ENCODE data around the gene KIRREL3. TPM values are rescaled to one million over a fixed set of nuclear protein-coding genes. Genes with fewer than 3 reads are reported as not detected.

The KIRREL3 gene
- total RNA-seq, 1 donor from 2014 or later, result under 0.01 TPM

DNA sequence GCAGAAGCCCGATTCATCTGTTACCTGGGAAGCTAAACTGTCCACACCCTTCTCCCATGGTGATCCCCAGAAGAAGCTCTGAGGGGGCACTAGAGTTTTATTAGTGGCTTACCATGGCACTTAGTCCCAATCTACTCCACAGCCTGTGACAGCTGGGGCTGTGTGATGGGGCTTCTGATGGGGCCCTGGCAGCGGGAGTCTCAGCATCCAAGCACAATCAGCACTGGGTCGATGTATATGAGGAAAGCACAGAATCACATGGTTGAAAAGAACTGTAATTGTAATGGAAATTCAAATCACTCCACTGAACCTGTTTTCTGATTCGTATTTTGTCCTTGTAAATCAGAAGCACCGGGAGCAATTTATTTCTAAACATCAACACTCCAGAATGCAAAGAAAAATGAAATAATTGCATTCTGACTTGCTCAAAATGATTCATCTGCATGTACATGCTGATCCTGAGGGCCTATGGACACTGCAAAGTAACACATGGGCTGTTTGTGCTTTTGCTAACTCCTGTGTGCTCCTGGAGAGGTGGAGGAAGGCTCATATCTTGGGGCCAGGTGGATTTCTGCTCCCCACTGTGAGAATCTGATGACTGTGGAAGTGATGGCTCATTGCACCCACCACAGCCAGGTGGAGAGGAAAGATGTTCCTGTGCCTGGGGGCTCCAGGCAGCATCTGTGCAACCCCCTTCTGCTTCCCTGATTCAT is 203.0 kb downstream of the KIRREL3 start:
- Histone ChIP-seq H3K9ac (ENCODE audit: low read depth in 1 of 3, low read length in 3 of 3) (no peak overlapping the region), H3K27ac (ENCODE audit: low read depth, low read length) (no peak overlapping the region), H3K9me3 (ENCODE audit: control insufficient read depth in 3 of 3, low read length in 3 of 3) (no peaks in the 10 kb centered on the region), H3K4me3 (ENCODE audit: low read length in 3 of 3) (no peak overlapping the region), H3K27me3 (ENCODE audit: control insufficient read depth in 3 of 3, insufficient read depth in 3 of 3, low read length in 3 of 3) (peaks cover 0 to 3% (median 0%) of the 10 kb centered on the region in 3 donors), H3K36me3 (ENCODE audit: control insufficient read depth in 3 of 3, insufficient read depth in 3 of 3, low read length in 3 of 3) (no peaks in the 10 kb centered on the region), H3K4me1 (ENCODE audit: control insufficient read depth in 3 of 3, insufficient read depth in 3 of 3, low read length in 3 of 3) (no peaks in the 10 kb centered on the region)

DNA sequence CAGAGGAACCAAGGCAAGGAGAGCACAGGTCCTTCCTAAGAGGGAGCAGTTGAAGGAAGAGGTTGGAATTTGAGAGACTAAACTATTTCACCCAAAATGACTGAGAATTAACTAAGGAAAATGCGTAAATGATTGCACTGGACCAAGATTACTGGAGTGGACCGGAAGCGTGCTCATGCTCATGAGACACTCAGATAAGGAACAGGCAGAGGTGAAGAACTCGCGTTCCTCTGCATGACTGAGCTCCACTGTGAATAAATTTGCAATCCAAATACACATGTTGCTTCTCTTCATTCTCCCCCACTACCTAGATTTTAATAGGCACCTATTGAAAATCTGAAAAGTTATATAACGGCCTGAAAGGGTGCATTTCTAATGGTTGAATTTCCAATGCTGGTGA is 207.0 kb downstream of the KIRREL3 start:
- Histone ChIP-seq H3K4me3 (ENCODE audit: low read length in 3 of 3) (no peak overlapping the region), H3K9ac (ENCODE audit: low read depth in 1 of 3, low read length in 3 of 3) (no peak overlapping the region), H3K27me3 (ENCODE audit: control insufficient read depth in 3 of 3, insufficient read depth in 3 of 3, low read length in 3 of 3) (peaks cover 0 to 15% (median 8%) of the 10 kb centered on the region in 3 donors), H3K36me3 (ENCODE audit: control insufficient read depth in 3 of 3, insufficient read depth in 3 of 3, low read length in 3 of 3) (no peaks in the 10 kb centered on the region), H3K9me3 (ENCODE audit: control insufficient read depth in 3 of 3, low read length in 3 of 3) (no peaks in the 10 kb centered on the region), H3K27ac (ENCODE audit: low read depth, low read length) (no peak overlapping the region), H3K4me1 (ENCODE audit: control insufficient read depth in 3 of 3, insufficient read depth in 3 of 3, low read length in 3 of 3) (no peaks in the 10 kb centered on the region)

DNA sequence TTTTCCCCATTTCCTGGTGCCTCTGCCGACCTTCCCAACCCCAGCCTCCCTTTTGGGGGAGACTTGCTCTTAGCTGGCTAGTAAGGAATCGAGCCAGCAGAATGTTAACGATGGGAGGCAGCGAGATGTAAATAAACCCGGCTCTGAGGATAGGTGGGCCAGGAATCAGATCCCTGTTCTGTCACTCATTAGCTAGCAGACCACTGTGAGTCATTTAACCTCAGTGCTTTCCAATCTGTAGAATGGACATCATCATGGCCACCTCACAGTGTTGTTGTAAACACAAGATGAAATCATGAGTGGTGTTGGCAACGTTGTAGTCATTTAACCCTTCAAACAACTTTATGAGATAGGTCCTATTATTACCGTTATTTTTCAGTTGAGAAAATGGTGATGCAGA is 208.6 kb downstream of the KIRREL3 start:
- no peak overlapping the region for H3K4me3 ChIP-seq (ENCODE audit: low read length in 3 of 3)
- H3K9me3 ChIP-seq (ENCODE audit: control insufficient read depth in 3 of 3, low read length in 3 of 3), result no peaks in the 10 kb centered on the region
- H3K36me3 ChIP-seq (ENCODE audit: control insufficient read depth in 3 of 3, insufficient read depth in 3 of 3, low read length in 3 of 3), result no peaks in the 10 kb centered on the region
- no peaks in the 10 kb centered on the region for H3K4me1 ChIP-seq (ENCODE audit: control insufficient read depth in 3 of 3, insufficient read depth in 3 of 3, low read length in 3 of 3)
- H3K27me3 ChIP-seq (ENCODE audit: control insufficient read depth in 3 of 3, insufficient read depth in 3 of 3, low read length in 3 of 3), result peaks cover 0 to 19% (median 8%) of the 10 kb centered on the region in 3 donors
- H3K27ac ChIP-seq (ENCODE audit: low read depth, low read length), result no peak overlapping the region
- H3K9ac ChIP-seq (ENCODE audit: low read depth in 1 of 3, low read length in 3 of 3), result no peak overlapping the region

DNA sequence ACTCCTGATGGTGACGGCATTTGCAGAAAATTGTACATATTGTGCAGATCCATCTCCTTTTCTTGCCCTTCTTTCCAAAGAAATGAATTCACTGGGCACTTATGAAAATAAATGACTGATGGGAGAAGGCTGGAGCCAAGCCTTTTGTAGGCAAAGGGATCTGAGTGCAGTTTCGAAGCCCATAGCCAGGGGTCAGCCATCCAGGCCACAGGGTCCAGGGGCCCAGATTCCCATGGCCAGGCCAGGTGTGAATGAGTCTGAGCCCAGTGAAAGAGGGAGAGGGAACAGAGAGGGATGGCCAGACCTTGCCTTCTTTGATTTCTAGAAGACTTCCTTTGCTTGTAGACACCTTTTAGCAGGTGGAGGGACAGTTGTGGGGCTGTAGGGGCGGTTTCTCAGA is 209.1 kb downstream of the KIRREL3 start:
- H3K4me1 ChIP-seq (ENCODE audit: control insufficient read depth in 3 of 3, insufficient read depth in 3 of 3, low read length in 3 of 3), result no peaks in the 10 kb centered on the region
- H3K27ac ChIP-seq (ENCODE audit: low read depth, low read length), result no peak overlapping the region
- peaks cover 0 to 22% (median 8%) of the 10 kb centered on the region in 3 donors for H3K27me3 ChIP-seq (ENCODE audit: control insufficient read depth in 3 of 3, insufficient read depth in 3 of 3, low read length in 3 of 3)
- H3K9ac ChIP-seq (ENCODE audit: low read depth in 1 of 3, low read length in 3 of 3), result no peak overlapping the region
- no peak overlapping the region for H3K4me3 ChIP-seq (ENCODE audit: low read length in 3 of 3)
- no peaks in the 10 kb centered on the region for H3K9me3 ChIP-seq (ENCODE audit: control insufficient read depth in 3 of 3, low read length in 3 of 3)
- H3K36me3 ChIP-seq (ENCODE audit: control insufficient read depth in 3 of 3, insufficient read depth in 3 of 3, low read length in 3 of 3), result no peaks in the 10 kb centered on the region

DNA sequence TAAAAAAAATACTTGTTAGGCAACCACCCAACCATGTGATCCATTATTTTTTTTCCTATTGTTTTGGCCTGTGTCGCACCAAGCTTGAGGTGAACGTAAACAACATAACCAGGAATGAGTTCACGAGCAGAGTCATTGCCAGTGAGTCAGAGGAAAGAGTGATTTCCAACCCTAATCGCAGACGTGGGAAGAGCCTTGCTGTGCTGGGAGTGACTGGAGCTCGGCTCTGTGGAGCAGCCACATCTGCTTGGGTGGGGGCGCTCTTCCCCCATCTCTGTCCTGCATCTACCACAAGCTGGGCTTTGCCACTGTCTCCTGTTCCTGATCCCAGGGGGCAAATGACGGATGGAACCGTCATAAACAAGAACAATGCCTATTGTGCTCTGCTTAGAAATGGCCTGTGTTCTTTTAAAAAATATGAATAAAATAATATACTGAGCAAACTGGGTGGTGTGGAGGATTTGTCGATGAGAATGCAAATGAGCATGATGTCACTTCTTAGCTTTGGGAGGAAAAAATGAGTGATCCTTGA is 210.0 kb downstream of the KIRREL3 start:
- Histone ChIP-seq H3K27me3 (ENCODE audit: control insufficient read depth in 3 of 3, insufficient read depth in 3 of 3, low read length in 3 of 3) (peaks cover 0 to 22% (median 8%) of the 10 kb centered on the region in 3 donors), H3K4me1 (ENCODE audit: control insufficient read depth in 3 of 3, insufficient read depth in 3 of 3, low read length in 3 of 3) (no peaks in the 10 kb centered on the region), H3K9ac (ENCODE audit: low read depth in 1 of 3, low read length in 3 of 3) (no peak overlapping the region), H3K4me3 (ENCODE audit: low read length in 3 of 3) (no peak overlapping the region), H3K9me3 (ENCODE audit: control insufficient read depth in 3 of 3, low read length in 3 of 3) (no peaks in the 10 kb centered on the region), H3K27ac (ENCODE audit: low read depth, low read length) (no peak overlapping the region), H3K36me3 (ENCODE audit: control insufficient read depth in 3 of 3, insufficient read depth in 3 of 3, low read length in 3 of 3) (no peaks in the 10 kb centered on the region)

DNA sequence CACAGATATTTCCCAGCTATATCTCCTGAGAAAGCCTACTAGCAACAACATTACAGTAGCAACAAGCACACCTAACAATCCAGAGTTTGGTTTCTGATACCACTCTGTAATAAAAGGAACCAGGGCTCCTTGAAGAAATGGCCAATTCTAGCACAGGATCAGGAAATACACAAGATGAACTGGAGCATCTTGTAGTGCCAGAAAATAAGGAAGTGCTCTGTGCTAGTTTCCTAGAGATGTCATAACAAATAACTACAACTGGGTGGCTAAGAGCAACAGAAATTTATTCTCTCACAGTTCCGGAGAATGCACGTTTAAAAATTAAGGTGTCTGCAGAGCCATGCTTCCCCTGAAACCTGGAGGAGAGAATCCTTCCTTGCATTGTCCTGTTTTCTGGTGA is 217.8 kb downstream of the KIRREL3 start:
- H3K9ac ChIP-seq (ENCODE audit: low read depth in 1 of 3, low read length in 3 of 3), result no peak overlapping the region
- H3K9me3 ChIP-seq (ENCODE audit: control insufficient read depth in 3 of 3, low read length in 3 of 3), result no peaks in the 10 kb centered on the region
- no peaks in the 10 kb centered on the region for H3K36me3 ChIP-seq (ENCODE audit: control insufficient read depth in 3 of 3, insufficient read depth in 3 of 3, low read length in 3 of 3)
- H3K27ac ChIP-seq (ENCODE audit: low read depth, low read length), result no peak overlapping the region
- peaks cover 5 to 11% (median 5%) of the 10 kb centered on the region in 3 donors for H3K27me3 ChIP-seq (ENCODE audit: control insufficient read depth in 3 of 3, insufficient read depth in 3 of 3, low read length in 3 of 3)
- H3K4me1 ChIP-seq (ENCODE audit: control insufficient read depth in 3 of 3, insufficient read depth in 3 of 3, low read length in 3 of 3), result no peaks in the 10 kb centered on the region
- H3K4me3 ChIP-seq (ENCODE audit: low read length in 3 of 3), result no peak overlapping the region

DNA sequence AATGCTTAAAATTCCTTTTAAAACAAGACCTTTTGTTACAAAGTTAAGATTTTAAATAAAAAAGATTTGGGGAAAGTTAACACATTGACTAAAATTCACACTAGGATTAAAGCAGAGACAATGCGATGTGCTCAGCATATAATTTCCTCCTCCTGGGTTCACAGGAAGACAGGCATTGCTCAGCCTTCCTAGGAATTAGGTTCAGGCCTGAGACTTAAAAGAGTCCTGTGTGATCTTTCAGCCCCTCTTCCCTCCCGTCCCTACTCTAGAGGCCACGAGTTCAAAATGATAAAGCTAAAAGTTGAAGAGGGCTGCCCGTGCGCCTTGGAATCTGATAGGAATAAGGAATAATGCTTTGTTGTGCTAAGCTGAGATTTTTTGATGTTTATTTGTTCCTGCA is 218.6 kb downstream of the KIRREL3 start:
- peaks cover 5 to 10% (median 5%) of the 10 kb centered on the region in 3 donors for H3K27me3 ChIP-seq (ENCODE audit: control insufficient read depth in 3 of 3, insufficient read depth in 3 of 3, low read length in 3 of 3)
- H3K9me3 ChIP-seq (ENCODE audit: control insufficient read depth in 3 of 3, low read length in 3 of 3), result no peaks in the 10 kb centered on the region
- H3K4me1 ChIP-seq (ENCODE audit: control insufficient read depth in 3 of 3, insufficient read depth in 3 of 3, low read length in 3 of 3), result no peaks in the 10 kb centered on the region
- H3K36me3 ChIP-seq (ENCODE audit: control insufficient read depth in 3 of 3, insufficient read depth in 3 of 3, low read length in 3 of 3), result no peaks in the 10 kb centered on the region
- H3K4me3 ChIP-seq (ENCODE audit: low read length in 3 of 3), result no peak overlapping the region
- no peak overlapping the region for H3K27ac ChIP-seq (ENCODE audit: low read depth, low read length)
- H3K9ac ChIP-seq (ENCODE audit: low read depth in 1 of 3, low read length in 3 of 3), result no peak overlapping the region

DNA sequence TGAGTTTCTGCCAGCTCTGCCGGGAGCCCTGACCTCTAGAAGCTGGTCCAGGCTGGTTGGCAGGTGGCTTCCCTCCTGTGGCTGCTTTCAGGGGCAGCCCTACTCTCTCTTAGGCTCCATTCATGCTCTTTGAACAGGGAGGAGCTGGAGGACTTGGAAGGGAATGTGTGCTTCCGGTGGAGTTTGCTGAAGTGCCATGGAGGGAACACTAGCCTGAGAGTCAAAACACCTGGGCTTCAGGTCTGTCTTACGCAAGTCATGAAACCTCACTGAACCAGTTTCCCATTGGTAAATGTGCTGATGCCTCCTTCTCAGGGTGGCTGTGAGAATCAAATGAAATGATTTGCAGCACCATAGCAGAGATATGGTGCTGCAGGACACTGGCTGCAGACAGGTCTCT is 224.5 kb downstream of the KIRREL3 start:
- Histone ChIP-seq H3K27me3 (ENCODE audit: control insufficient read depth in 3 of 3, insufficient read depth in 3 of 3, low read length in 3 of 3) (peaks cover 0 to 5% (median 4%) of the 10 kb centered on the region in 3 donors), H3K4me3 (ENCODE audit: low read length in 3 of 3) (no peak overlapping the region), H3K9me3 (ENCODE audit: control insufficient read depth in 3 of 3, low read length in 3 of 3) (no peaks in the 10 kb centered on the region), H3K36me3 (ENCODE audit: control insufficient read depth in 3 of 3, insufficient read depth in 3 of 3, low read length in 3 of 3) (no peaks in the 10 kb centered on the region), H3K27ac (ENCODE audit: low read depth, low read length) (no peak overlapping the region), H3K4me1 (ENCODE audit: control insufficient read depth in 3 of 3, insufficient read depth in 3 of 3, low read length in 3 of 3) (no peaks in the 10 kb centered on the region), H3K9ac (ENCODE audit: low read depth in 1 of 3, low read length in 3 of 3) (no peak overlapping the region)

DNA sequence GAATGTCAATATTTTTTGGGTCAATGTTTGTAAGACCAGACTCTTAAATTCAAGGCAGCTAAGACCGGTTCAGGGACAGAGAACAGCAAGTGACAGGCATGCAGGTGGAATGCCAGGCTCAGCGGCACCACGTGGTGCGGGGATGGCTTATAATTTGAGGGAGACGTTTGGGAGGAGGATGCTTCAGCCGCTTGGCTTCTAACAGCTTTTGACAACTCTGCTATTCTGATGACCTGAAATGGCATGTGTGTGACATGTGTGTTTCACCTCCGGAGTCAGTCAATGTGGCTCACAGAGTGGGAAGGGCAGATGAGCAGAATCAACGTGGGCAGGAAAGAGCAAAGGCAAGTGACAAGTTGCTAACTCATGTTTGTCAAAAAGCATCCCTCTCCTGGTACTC is 228.3 kb downstream of the KIRREL3 start:
- Histone ChIP-seq H3K4me1 (ENCODE audit: control insufficient read depth in 3 of 3, insufficient read depth in 3 of 3, low read length in 3 of 3) (no peaks in the 10 kb centered on the region), H3K27ac (ENCODE audit: low read depth, low read length) (no peak overlapping the region), H3K36me3 (ENCODE audit: control insufficient read depth in 3 of 3, insufficient read depth in 3 of 3, low read length in 3 of 3) (no peaks in the 10 kb centered on the region), H3K4me3 (ENCODE audit: low read length in 3 of 3) (no peak overlapping the region), H3K9me3 (ENCODE audit: control insufficient read depth in 3 of 3, low read length in 3 of 3) (no peaks in the 10 kb centered on the region), H3K9ac (ENCODE audit: low read depth in 1 of 3, low read length in 3 of 3) (no peak overlapping the region), H3K27me3 (ENCODE audit: control insufficient read depth in 3 of 3, insufficient read depth in 3 of 3, low read length in 3 of 3) (peaks cover 0 to 3% (median 0%) of the 10 kb centered on the region in 3 donors)

DNA sequence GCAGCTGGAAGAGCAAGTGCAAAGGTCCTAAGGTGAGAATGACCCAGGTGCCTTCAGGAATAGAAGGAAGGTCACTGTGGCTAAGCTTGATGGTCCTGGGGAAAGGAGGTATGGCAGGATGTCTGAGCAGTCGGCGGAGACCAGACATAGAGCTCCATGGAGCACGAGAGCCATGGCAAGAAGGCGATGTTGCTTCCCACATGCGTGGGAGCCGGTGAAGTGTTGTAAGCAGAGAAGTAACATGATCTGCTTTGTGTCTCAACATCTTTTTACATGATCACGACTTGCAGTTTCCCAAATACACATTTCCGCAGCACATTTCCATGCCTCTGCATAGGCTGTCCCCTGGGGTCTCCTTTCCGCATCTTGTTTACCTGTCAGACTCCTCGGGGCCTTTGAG is 231.9 kb downstream of the KIRREL3 start:
- H3K27me3 ChIP-seq (ENCODE audit: control insufficient read depth in 3 of 3, insufficient read depth in 3 of 3, low read length in 3 of 3), result peaks cover 0 to 3% (median 2%) of the 10 kb centered on the region in 3 donors
- no peak overlapping the region for H3K9ac ChIP-seq (ENCODE audit: low read depth in 1 of 3, low read length in 3 of 3)
- H3K9me3 ChIP-seq (ENCODE audit: control insufficient read depth in 3 of 3, low read length in 3 of 3), result no peaks in the 10 kb centered on the region
- H3K27ac ChIP-seq (ENCODE audit: low read depth, low read length), result no peak overlapping the region
- no peak overlapping the region for H3K4me3 ChIP-seq (ENCODE audit: low read length in 3 of 3)
- H3K36me3 ChIP-seq (ENCODE audit: control insufficient read depth in 3 of 3, insufficient read depth in 3 of 3, low read length in 3 of 3), result no peaks in the 10 kb centered on the region
- H3K4me1 ChIP-seq (ENCODE audit: control insufficient read depth in 3 of 3, insufficient read depth in 3 of 3, low read length in 3 of 3), result no peaks in the 10 kb centered on the region
